Parathyroid adenoma (tissue), 2 donors: ENCODE measurements around the gene ARAP1.

Experiments used
- H2AFZ ChIP-seq: fragments of 300-600 bp; sonication (generic); one replicate; pipeline ENCODE4 v1.7.0; 2017; ENCODE audit warnings: antibody characterized with exemption, mild to moderate bottlenecking
- H3K27ac ChIP-seq: fragments of 300-600 bp; sonication (generic); one replicate; pipeline ENCODE4 v1.7.0; 2017
- H3K27me3 ChIP-seq: fragments of 300-600 bp; sonication (generic); one replicate; pipeline ENCODE4 v1.7.0; 2017; ENCODE audit warnings: low read length; ENCODE audit not compliant: control insufficient read depth, insufficient read depth
- H3K36me3 ChIP-seq: fragments of 300-600 bp; sonication (generic); one replicate; pipeline ENCODE4 v1.7.0; 2017; ENCODE audit warnings: low read length; ENCODE audit not compliant: control insufficient read depth, insufficient read depth
- H3K4me1 ChIP-seq: fragments of 300-600 bp; sonication (generic); one replicate; pipeline ENCODE4 v1.7.0; 2017; ENCODE audit warnings: control low read depth
- H3K4me2 ChIP-seq: fragments of 300-600 bp; sonication (generic); one replicate; pipeline ENCODE4 v1.7.0; 2017; ENCODE audit warnings: low read length
- H3K4me3 ChIP-seq: fragments of 300-600 bp; sonication (generic); one replicate; pipeline ENCODE4 v1.7.0; 2017; ENCODE audit warnings: low read depth, low read length
- H3K79me2 ChIP-seq: fragments of 300-600 bp; sonication (generic); one replicate; pipeline ENCODE4 v1.7.0; 2017; ENCODE audit warnings: control low read depth
- H3K9ac ChIP-seq: fragments of 300-600 bp; sonication (generic); one replicate; pipeline ENCODE4 v1.7.0; 2017; ENCODE audit warnings: mild to moderate bottlenecking
- H3K9me3 ChIP-seq: fragments of 300-600 bp; sonication (generic); one replicate; pipeline ENCODE4 v1.7.0; 2017; ENCODE audit warnings: low read length; ENCODE audit not compliant: control insufficient read depth
- TF ChIP-seq, protein P1 (sequence below): fragments of 300-600 bp; sonication (generic); IDR thresholded peaks from one replicate; pipeline ENCODE4 v1.7.0; 2017; ENCODE audit warnings: antibody characterized with exemption, mild to moderate bottlenecking
- donor health status: primary hyperparathyroidism.

ARAP1 gene

DNA sequence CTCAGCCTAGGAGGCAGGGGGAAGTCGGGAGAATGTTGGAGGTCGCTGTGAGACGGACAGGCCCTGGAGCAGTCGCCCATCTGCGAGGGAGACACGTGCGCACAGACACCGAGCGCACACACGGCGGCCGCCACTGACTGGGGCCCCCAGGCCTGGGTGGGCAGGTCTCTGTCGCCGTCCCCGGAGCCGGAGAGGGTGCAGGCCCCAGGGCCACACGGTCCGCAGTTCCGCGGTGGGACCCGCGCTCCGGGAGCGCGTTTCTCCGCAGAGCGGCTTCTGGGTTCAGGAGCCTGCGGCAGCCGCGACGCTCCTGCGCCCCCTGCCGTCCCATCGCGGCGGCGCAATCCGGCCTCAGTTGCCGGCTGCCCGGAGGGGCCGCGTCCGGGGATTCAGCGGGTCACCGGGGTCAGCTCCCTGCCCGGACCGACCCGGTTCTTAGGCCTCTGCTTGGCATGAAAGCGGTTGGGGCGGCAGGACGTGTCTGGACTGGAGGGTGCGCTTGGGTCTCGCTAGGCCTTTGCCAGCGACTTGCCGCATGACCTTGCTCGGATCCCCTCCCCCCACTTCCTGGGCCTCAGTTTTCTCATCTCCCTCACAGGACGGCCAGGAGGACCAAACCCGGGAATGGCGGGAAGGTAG, 109.2 kb downstream of the ARAP1 start:
- Histone ChIP-seq H3K36me3 (no peaks in the 10 kb centered on the region), H3K27ac (no peak overlapping the region), H3K4me3 (peak overlapping the region; percentile 11), H3K4me1 (no peaks in the 10 kb centered on the region), H3K4me2 (peak overlapping the region; percentile 62), H3K9me3 (no peaks in the 10 kb centered on the region), H3K9ac (no peak overlapping the region), H3K79me2 (no peaks in the 10 kb centered on the region), H2AFZ (peak overlapping the region; percentile 76), H3K27me3 (no peaks in the 10 kb centered on the region)
- TF ChIP-seq, protein P1, sequence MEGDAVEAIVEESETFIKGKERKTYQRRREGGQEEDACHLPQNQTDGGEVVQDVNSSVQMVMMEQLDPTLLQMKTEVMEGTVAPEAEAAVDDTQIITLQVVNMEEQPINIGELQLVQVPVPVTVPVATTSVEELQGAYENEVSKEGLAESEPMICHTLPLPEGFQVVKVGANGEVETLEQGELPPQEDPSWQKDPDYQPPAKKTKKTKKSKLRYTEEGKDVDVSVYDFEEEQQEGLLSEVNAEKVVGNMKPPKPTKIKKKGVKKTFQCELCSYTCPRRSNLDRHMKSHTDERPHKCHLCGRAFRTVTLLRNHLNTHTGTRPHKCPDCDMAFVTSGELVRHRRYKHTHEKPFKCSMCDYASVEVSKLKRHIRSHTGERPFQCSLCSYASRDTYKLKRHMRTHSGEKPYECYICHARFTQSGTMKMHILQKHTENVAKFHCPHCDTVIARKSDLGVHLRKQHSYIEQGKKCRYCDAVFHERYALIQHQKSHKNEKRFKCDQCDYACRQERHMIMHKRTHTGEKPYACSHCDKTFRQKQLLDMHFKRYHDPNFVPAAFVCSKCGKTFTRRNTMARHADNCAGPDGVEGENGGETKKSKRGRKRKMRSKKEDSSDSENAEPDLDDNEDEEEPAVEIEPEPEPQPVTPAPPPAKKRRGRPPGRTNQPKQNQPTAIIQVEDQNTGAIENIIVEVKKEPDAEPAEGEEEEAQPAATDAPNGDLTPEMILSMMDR: peak; percentile 75

DNA sequence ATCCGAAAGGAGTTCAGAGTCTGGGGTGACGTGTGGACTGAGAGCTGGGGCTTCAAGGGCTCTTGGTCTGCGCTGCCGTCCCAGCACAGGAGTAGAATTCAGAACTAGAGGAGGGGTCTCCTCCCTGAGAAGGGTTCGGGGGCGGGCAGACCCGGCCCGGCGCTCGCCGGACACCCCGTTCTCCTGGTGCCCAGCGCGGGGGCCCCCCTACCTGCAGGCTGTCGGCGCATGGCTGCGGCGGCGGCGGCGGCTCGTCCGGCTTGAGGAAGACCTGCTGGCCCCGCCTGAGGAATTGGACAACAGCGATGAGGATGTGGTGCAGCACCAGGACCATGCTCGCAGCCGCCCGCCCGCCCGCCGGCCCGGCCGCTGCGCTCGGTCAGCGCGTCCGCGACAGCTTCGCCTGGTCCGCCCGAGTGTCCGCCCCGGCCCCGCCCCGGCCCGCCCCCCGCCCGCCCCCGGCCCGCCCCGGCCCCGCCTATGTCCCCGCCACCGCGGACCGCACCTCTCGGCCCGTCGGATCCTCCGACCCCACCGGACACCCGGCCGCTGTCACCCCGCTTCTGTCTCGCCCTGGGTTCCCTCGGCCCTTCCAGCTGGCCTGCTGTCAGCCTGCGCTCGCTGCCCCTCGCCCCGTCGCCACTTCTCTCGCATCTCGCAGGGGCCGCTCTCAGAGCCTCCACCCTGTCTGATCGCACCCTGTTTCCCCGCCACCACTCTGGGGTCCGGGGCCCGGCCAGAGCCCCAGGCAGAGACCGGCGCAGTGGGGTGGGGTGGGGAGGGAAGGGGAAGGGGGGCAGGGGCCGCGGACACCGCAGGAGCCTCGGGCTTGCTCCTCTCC, 109.9 kb downstream of the ARAP1 start:
- peak overlapping the region; percentile 40 for H3K4me3 ChIP-seq
- no peak overlapping the region for H3K9ac ChIP-seq
- H3K27me3 ChIP-seq: no peaks in the 10 kb centered on the region
- H3K4me2 ChIP-seq: peak overlapping the region; percentile 62
- H3K79me2 ChIP-seq: no peaks in the 10 kb centered on the region
- no peaks in the 10 kb centered on the region for H3K4me1 ChIP-seq
- no peaks in the 10 kb centered on the region for H3K36me3 ChIP-seq
- H3K27ac ChIP-seq: no peak overlapping the region
- H2AFZ ChIP-seq: peak overlapping the region; percentile 76
- H3K9me3 ChIP-seq: no peaks in the 10 kb centered on the region
- TF ChIP-seq, protein P1: no peak

DNA sequence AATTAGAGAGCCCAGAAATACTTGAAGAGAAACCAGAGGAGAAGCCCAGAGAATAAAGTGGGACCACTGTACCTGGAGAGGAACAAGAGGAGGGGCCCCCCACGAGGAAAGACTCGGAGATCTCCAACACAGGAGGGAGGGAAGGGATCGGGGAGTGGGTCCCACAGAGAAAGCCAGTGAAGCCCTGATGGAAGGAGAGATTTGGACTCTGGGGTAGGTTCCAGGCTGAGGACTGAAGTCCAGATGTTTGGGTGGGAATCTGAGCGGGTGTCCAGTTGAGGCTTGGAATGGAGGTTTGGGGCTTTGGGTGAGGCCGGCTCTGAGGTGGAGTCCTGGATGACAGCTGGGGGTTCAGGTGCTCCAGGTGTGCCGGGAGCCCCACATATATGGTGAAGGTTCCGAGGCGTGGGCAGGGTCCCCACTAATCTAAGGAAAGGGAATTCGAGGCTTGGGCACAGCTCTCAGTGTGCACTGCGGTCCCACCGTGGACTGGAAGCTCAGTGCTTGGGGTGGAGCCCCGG, 110.6 kb downstream of the ARAP1 start:
- Histone ChIP-seq H3K4me2 (peak overlapping the region; percentile 58), H3K27me3 (no peaks in the 10 kb centered on the region), H3K9me3 (no peaks in the 10 kb centered on the region), H3K4me1 (no peaks in the 10 kb centered on the region), H2AFZ (no peak overlapping the region), H3K36me3 (no peaks in the 10 kb centered on the region), H3K9ac (no peak overlapping the region), H3K27ac (peak overlapping the region; percentile 7), H3K4me3 (peak overlapping the region; percentile 40), H3K79me2 (no peaks in the 10 kb centered on the region)
- TF ChIP-seq, protein P1: no peak

DNA sequence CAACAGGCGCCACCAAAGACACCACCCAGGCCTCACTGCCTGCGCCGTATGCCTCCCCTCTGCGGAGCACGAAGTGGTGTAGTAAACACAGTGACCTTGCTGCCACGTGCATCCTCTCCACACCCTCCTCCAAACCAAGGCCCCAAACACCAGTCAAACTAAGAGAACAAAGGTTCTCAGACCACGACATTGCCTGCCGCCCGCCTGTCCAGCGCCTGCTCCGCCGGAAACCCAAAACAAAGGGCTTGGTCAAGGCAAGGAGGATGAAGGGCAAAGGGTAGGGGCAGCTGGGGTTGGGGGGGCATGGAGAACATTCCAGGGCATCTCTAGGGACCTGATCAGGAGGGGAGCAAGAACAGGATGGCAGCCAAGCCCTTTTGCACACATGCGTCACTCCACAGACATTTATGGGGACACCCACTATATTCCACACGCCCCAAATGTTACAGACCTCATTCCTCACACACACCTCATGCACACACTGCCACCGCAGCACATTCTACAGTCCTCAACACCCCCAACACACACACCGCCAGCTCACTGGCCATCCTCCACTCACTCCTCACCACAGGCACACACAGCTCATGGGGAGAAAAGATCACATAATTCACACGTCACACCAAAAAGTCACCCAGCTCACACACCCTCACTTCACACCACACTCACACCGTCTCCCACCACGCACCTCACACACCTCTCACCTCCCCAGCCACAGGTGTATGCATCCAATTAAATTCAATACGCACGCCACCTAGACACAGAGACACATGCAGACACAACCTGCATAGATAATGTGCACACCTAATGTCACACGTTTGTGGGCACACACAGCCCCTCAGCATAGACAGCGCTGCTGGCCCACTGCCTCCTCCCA, 112.5 kb downstream of the ARAP1 start:
- TF ChIP-seq, protein P1: no peak
- Histone ChIP-seq H3K4me2 (no peak overlapping the region), H2AFZ (no peak overlapping the region), H3K4me3 (peak overlapping the region; percentile 14), H3K9ac (no peak overlapping the region), H3K27ac (no peak overlapping the region), H3K36me3 (no peaks in the 10 kb centered on the region), H3K79me2 (no peaks in the 10 kb centered on the region), H3K4me1 (no peaks in the 10 kb centered on the region), H3K27me3 (no peaks in the 10 kb centered on the region), H3K9me3 (no peaks in the 10 kb centered on the region)
